HG02763 (cell line): Measurements from ENCODE around the gene PER1.
"Not testable (repeated sequence)": the region's sequence is repeated elsewhere in the genome, so short reads cannot be mapped to it uniquely, and the experiment has no call there.

Source experiments
- ATAC-seq: cut with Tn5 transposase; IDR thresholded peaks from one replicate; pipeline ENCODE4 v1.9.1; 2021; ENCODE audit warnings: mild to moderate bottlenecking, moderate library complexity; ENCODE audit not compliant: unreplicated experiment

Gene PER1

GRCh38 chr17:8173056-8173870 is 21.1 kb upstream of the PER1 start:
- peak; percentile 69 for ATAC-seq

GRCh38 chr17:8170186-8170585 is 18.0 kb upstream of the PER1 start:
- ATAC-seq, result not testable (repeated sequence)

- ATAC-seq, result no peak
Observed at GRCh38 chr17:8167526-8167925, 15.3 kb upstream of the PER1 start.

- ATAC-seq, result no peak
Observed at GRCh38 chr17:8166731-8167130, 14.5 kb upstream of the PER1 start.

- ATAC-seq, result no peak
Observed at GRCh38 chr17:8164815-8165131, 12.6 kb upstream of the PER1 start.

- ATAC-seq, result no peak
Observed at GRCh38 chr17:8163978-8164814, 12.0 kb upstream of the PER1 start.

GRCh38 chr17:8162997-8163977 is 11.1 kb upstream of the PER1 start:
- ATAC-seq, result no peak

GRCh38 chr17:8162233-8162996 is 10.2 kb upstream of the PER1 start, which contains the start of gene VAMP2:
VAMP2 (minus strand) TSS chr17:8162948; CDS start chr17:8162879, 69 bp downstream.
- ATAC-seq, result peak; percentile 44

- no peak for ATAC-seq
Observed at GRCh38 chr17:8161289-8162232, 9.4 kb upstream of the PER1 start.

- ATAC-seq, result no peak
Observed at GRCh38 chr17:8160741-8161221, 8.6 kb upstream of the PER1 start.

GRCh38 chr17:8160224-8160577 is 8.0 kb upstream of the PER1 start:
- no peak for ATAC-seq

GRCh38 chr17:8159459-8160223 is 7.4 kb upstream of the PER1 start:
- no peak for ATAC-seq

- ATAC-seq, result no peak
Observed at GRCh38 chr17:8159032-8159400, 6.8 kb upstream of the PER1 start.

- ATAC-seq, result no peak
Observed at GRCh38 chr17:8158267-8159031, 6.2 kb upstream of the PER1 start.

- ATAC-seq, result peak; percentile 81
Observed at GRCh38 chr17:8156246-8156992, 4.2 kb upstream of the PER1 start.

- ATAC-seq, result no peak
Observed at GRCh38 chr17:8155996-8156245, 3.7 kb upstream of the PER1 start.
